Neural cell (in vitro differentiated cells): ENCODE data around the gene PUS10. TPM values are rescaled to one million over a fixed set of nuclear protein-coding genes. Genes with fewer than 3 reads are reported as not detected.

Experiments used
- H2AFZ ChIP-seq: fragments of 200-600, 300-800 bp; sonication (generic), shearing (Covaris generic); 2 replicates; pipeline ENCODE4 v1.6.0; 2014; ENCODE audit warnings: low read depth, mild to moderate bottlenecking, antibody characterized with exemption, low read length, moderate library complexity
- H3F3A ChIP-seq: fragments of 200-600 bp; shearing (Covaris generic); 2 replicates; pipeline ENCODE4 v1.6.1; 2016; ENCODE audit warnings: mild to moderate bottlenecking, moderate library complexity, mixed read lengths, antibody characterized with exemption, low read length; ENCODE audit not compliant: insufficient read depth, poor library complexity, severe bottlenecking
- H3K27ac ChIP-seq: fragments of 200-600, 300-800 bp; sonication (generic), shearing (Covaris generic); 2 replicates; pipeline ENCODE4 v1.5.1; 2014; ENCODE audit warnings: mild to moderate bottlenecking, low read length, moderate library complexity
- H3K27me3 ChIP-seq: fragments of 300-800, 200-600 bp; sonication (generic), shearing (Covaris generic); 2 replicates; pipeline ENCODE4 v1.6.0; 2014; ENCODE audit warnings: mild to moderate bottlenecking, low read depth, low read length, moderate library complexity; ENCODE audit not compliant: insufficient read depth
- H3K36me3 ChIP-seq: fragments of 300-800, 200-600 bp; sonication (generic), shearing (Covaris generic); 2 replicates; pipeline ENCODE4 v1.5.1; 2014; ENCODE audit warnings: mild to moderate bottlenecking, antibody characterized with exemption, low read length, moderate library complexity; ENCODE audit not compliant: insufficient read depth
- H3K4me2 ChIP-seq: fragments of 300-800, 200-600 bp; sonication (generic), shearing (Covaris generic); 2 replicates; pipeline ENCODE4 v1.6.0; 2014; ENCODE audit warnings: mild to moderate bottlenecking, low read length
- H3K4me3 ChIP-seq: fragments of 300-800, 200-600 bp; sonication (generic), shearing (Covaris generic); 2 replicates; pipeline ENCODE4 v1.5.1; 2014; ENCODE audit warnings: mild to moderate bottlenecking, low read length, moderate library complexity
- H3K79me2 ChIP-seq: fragments of 200-600 bp; shearing (Covaris generic); replicated peaks from 2 replicates; pipeline ENCODE4 v1.6.0; 2014; ENCODE audit warnings: mild to moderate bottlenecking, low read length, moderate library complexity; ENCODE audit not compliant: insufficient read depth
- H3K9ac ChIP-seq: fragments of 300-800, 200-600 bp; sonication (generic), shearing (Covaris generic); 2 replicates; pipeline ENCODE4 v1.6.1; 2016; ENCODE audit warnings: mild to moderate bottlenecking, low read length, mixed read lengths
- H3K9me2 ChIP-seq: fragments of 200-600 bp; shearing (Covaris generic); 2 replicates; pipeline ENCODE4 v1.6.1; 2016; ENCODE audit warnings: mild to moderate bottlenecking, low read length, mixed read lengths; ENCODE audit not compliant: insufficient read depth
- H3K9me3 ChIP-seq: fragments of 200-600, 300-800 bp; sonication (generic), shearing (Covaris generic); 2 replicates; pipeline ENCODE4 v1.6.1; 2016; ENCODE audit warnings: mild to moderate bottlenecking, mixed run types, low read length, moderate library complexity, mixed read lengths
- H4K20me1 ChIP-seq: fragments of 200-600 bp; shearing (Covaris generic); 2 replicates; pipeline ENCODE4 v1.6.1; 2016; ENCODE audit warnings: mild to moderate bottlenecking, mixed run types; ENCODE audit not compliant: insufficient read depth
- EP300 ChIP-seq: fragments of 450-650 bp; conservative IDR thresholded peaks from 2 replicates; pipeline ENCODE4 v1.6.1; 2014; ENCODE audit warnings: antibody characterized with exemption, mild to moderate bottlenecking, moderate library complexity; ENCODE audit not compliant: poor library complexity, severe bottlenecking
- EZH2 ChIP-seq: fragments of 200-600, 300-800 bp; shearing (Covaris generic), sonication (generic); IDR thresholded peaks from 2 replicates; pipeline ENCODE4 v1.6.1; 2014; ENCODE audit warnings: antibody characterized with exemption, low read length, borderline replicate concordance, mild to moderate bottlenecking; ENCODE audit not compliant: insufficient read depth, poor library complexity, severe bottlenecking
- MXI1 ChIP-seq: fragments of 450-650 bp; conservative IDR thresholded peaks from 2 replicates; pipeline ENCODE4 v1.6.1; 2014; ENCODE audit warnings: antibody characterized with exemption, mild to moderate bottlenecking; ENCODE audit not compliant: poor library complexity, severe bottlenecking
- POLR2AphosphoS5 ChIP-seq: IDR thresholded peaks from 2 replicates; pipeline ENCODE4 v1.6.1; 2012
- RAD21 ChIP-seq: fragments of 450-650 bp; conservative IDR thresholded peaks from 2 replicates; pipeline ENCODE4 v1.6.1; 2014; ENCODE audit warnings: antibody characterized with exemption, mild to moderate bottlenecking, moderate library complexity
- SMC3 ChIP-seq: fragments of 450-650 bp; conservative IDR thresholded peaks from 2 replicates; pipeline ENCODE4 v1.6.1; 2014; ENCODE audit warnings: antibody characterized with exemption, mild to moderate bottlenecking, moderate library complexity; ENCODE audit not compliant: poor library complexity
- TAF1 ChIP-seq: IDR thresholded peaks from 2 replicates; pipeline ENCODE4 v1.6.1; 2012; ENCODE audit warnings: low read depth
- polyA plus RNA-seq: library from polyadenylated mRNA; depleted of rRNA; stranded (reverse); fragments of >200 nt; gene quantifications from 2 replicates; pipeline ENCODE4 v1.2.3, GENCODE V29; 2014
- TF ChIP-seq, protein P1 (sequence below): fragments of 450-650 bp; IDR thresholded peaks from 2 replicates; pipeline ENCODE4 v1.5.1; 2014; ENCODE audit warnings: antibody characterized with exemption, mild to moderate bottlenecking, moderate library complexity; ENCODE audit not compliant: poor library complexity, severe bottlenecking
- TF ChIP-seq, protein P2 (sequence below): IDR thresholded peaks from 2 replicates; pipeline ENCODE4 v1.6.1; 2012; ENCODE audit warnings: borderline replicate concordance

PUS10 gene
- polyA plus RNA-seq, 1 donor from 2014 or later: 3.5 TPM

DNA sequence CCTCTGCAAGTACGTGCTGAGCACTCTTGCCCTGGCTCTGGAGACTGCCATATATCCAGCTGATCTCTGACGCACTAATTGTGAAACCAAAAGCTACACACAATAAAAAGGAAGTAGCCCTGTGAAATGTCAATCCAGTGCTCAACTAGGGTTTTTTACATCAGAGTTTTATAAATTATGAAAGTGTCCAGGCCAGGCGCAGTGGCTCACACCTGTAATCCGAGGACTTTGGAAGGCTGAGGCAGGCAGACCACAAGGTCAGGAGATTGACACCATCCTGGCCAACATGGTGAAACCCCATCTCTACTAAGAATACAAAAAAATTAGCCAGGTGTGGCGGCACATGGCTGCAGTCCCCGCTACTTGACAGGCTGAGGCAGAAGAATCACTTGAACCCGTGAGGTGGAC is 25.1 kb downstream of the PUS10 start:
- H3F3A ChIP-seq: no peaks in the 10 kb centered on the region
- H3K27me3 ChIP-seq: no peaks in the 10 kb centered on the region
- no peaks in the 10 kb centered on the region for H3K9me3 ChIP-seq
- no peaks in the 10 kb centered on the region for H3K9me2 ChIP-seq
- H2AFZ ChIP-seq: no peak overlapping the region
- H3K27ac ChIP-seq: no peak overlapping the region
- H3K9ac ChIP-seq: no peak overlapping the region
- TF ChIP-seq, protein P1, sequence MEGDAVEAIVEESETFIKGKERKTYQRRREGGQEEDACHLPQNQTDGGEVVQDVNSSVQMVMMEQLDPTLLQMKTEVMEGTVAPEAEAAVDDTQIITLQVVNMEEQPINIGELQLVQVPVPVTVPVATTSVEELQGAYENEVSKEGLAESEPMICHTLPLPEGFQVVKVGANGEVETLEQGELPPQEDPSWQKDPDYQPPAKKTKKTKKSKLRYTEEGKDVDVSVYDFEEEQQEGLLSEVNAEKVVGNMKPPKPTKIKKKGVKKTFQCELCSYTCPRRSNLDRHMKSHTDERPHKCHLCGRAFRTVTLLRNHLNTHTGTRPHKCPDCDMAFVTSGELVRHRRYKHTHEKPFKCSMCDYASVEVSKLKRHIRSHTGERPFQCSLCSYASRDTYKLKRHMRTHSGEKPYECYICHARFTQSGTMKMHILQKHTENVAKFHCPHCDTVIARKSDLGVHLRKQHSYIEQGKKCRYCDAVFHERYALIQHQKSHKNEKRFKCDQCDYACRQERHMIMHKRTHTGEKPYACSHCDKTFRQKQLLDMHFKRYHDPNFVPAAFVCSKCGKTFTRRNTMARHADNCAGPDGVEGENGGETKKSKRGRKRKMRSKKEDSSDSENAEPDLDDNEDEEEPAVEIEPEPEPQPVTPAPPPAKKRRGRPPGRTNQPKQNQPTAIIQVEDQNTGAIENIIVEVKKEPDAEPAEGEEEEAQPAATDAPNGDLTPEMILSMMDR: no peak
- TF ChIP-seq TAF1: no peak
- TF ChIP-seq SMC3: no peak
- TF ChIP-seq, protein P2, sequence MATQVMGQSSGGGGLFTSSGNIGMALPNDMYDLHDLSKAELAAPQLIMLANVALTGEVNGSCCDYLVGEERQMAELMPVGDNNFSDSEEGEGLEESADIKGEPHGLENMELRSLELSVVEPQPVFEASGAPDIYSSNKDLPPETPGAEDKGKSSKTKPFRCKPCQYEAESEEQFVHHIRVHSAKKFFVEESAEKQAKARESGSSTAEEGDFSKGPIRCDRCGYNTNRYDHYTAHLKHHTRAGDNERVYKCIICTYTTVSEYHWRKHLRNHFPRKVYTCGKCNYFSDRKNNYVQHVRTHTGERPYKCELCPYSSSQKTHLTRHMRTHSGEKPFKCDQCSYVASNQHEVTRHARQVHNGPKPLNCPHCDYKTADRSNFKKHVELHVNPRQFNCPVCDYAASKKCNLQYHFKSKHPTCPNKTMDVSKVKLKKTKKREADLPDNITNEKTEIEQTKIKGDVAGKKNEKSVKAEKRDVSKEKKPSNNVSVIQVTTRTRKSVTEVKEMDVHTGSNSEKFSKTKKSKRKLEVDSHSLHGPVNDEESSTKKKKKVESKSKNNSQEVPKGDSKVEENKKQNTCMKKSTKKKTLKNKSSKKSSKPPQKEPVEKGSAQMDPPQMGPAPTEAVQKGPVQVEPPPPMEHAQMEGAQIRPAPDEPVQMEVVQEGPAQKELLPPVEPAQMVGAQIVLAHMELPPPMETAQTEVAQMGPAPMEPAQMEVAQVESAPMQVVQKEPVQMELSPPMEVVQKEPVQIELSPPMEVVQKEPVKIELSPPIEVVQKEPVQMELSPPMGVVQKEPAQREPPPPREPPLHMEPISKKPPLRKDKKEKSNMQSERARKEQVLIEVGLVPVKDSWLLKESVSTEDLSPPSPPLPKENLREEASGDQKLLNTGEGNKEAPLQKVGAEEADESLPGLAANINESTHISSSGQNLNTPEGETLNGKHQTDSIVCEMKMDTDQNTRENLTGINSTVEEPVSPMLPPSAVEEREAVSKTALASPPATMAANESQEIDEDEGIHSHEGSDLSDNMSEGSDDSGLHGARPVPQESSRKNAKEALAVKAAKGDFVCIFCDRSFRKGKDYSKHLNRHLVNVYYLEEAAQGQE: no peak
- no peak for TF ChIP-seq RAD21
- TF ChIP-seq MXI1: no peak
- TF ChIP-seq POLR2AphosphoS5: no peak
- no peak for TF ChIP-seq EP300
- no peak for TF ChIP-seq EZH2
- no peak overlapping the region for H3K4me3 ChIP-seq
- H3K79me2 ChIP-seq: no peaks in the 10 kb centered on the region
- H3K36me3 ChIP-seq: no peaks in the 10 kb centered on the region
- no peaks in the 10 kb centered on the region for H4K20me1 ChIP-seq
- no peak overlapping the region for H3K4me2 ChIP-seq

DNA sequence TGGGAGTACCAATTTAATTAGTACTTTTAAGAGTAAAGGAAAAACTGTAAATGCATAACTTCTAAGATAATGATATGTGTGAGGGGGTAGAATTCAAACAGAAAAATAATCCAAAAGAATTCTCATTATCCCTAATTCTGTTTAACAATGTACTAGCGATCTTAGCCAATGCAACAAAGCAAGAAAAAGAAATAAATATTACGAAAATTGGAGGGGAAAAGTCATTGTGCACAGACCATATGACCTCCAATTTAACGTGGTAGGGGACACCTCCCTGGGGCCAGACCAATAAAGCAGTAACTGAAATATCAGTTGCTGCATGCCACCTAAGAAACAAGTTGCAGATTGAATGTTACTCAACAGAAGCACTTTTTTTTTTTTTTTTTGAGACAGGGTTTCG is 26.4 kb downstream of the PUS10 start:
- H3K36me3 ChIP-seq: no peaks in the 10 kb centered on the region
- H3K4me2 ChIP-seq: no peak overlapping the region
- H3K9me2 ChIP-seq: no peaks in the 10 kb centered on the region
- H4K20me1 ChIP-seq: no peaks in the 10 kb centered on the region
- H3K4me3 ChIP-seq: no peak overlapping the region
- no peaks in the 10 kb centered on the region for H3K79me2 ChIP-seq
- H2AFZ ChIP-seq: no peak overlapping the region
- no peak overlapping the region for H3K9ac ChIP-seq
- TF ChIP-seq TAF1 (no peak), EZH2 (no peak), RAD21 (no peak), SMC3 (no peak), POLR2AphosphoS5 (no peak), MXI1 (no peak)
- TF ChIP-seq, protein P2: no peak
- TF ChIP-seq, protein P1: no peak
- H3K27me3 ChIP-seq: no peaks in the 10 kb centered on the region
- no peaks in the 10 kb centered on the region for H3K9me3 ChIP-seq
- H3F3A ChIP-seq: no peaks in the 10 kb centered on the region
- H3K27ac ChIP-seq: no peak overlapping the region
